ENCODE measurements around the gene GEMIN8.

GEMIN8 gene

DNA sequence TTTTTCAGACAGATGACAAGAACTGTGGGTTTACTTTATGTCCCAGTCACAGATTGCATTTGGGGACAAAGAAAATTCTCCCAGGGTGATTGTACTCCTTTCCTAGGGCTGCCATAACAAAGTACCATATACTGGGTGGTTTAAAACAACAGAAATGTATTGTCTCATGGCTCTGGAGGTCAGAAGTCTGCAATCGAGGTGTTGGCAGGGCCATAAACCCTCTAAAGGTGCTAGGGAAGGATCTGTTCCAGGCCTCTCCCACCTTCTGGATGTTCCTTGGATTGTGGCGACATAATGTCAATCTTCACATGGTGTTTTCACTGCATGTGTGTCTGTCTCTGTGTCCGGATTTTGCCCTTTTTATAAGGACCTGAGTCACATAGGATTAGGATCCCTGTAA is 12.3 kb downstream of the GEMIN8 start:
- Histone ChIP-seq H3K4me1 (ENCODE audit: insufficient read depth, low read length, severe bottlenecking) (no peaks in the 10 kb centered on the region), H3K27ac (ENCODE audit: low read depth, low read length, poor library complexity, severe bottlenecking) (no peak overlapping the region), H3K4me3 (ENCODE audit: low read depth, low read length, poor library complexity, severe bottlenecking) (no peak overlapping the region), H3K27me3 (ENCODE audit: insufficient read depth, low read length) (no peaks in the 10 kb centered on the region), H3K9ac (ENCODE audit: low read length) (no peak overlapping the region), H3K4me2 (ENCODE audit: low read length) (no peak overlapping the region), H3K9me3 (ENCODE audit: low read length) (no peaks in the 10 kb centered on the region), H2AFZ (ENCODE audit: low read length) (no peak overlapping the region), H3K36me3 (ENCODE audit: insufficient read depth, low read length) (peaks cover 52% of the 10 kb centered on the region), H3K79me2 (ENCODE audit: insufficient read depth, low read length) (no peaks in the 10 kb centered on the region), H3K9me2 (ENCODE audit: low read depth, low read length) (no peaks in the 10 kb centered on the region), H3F3A (ENCODE audit: insufficient read depth, low read length) (no peaks in the 10 kb centered on the region), H4K20me1 (ENCODE audit: insufficient read depth, low read length) (no peaks in the 10 kb centered on the region)
- TF ChIP-seq CTCF (IDR thresholded peaks at IDR 0.05; ENCODE audit: low read length) (no peak), EZH2 (IDR thresholded peaks at IDR 0.05; ENCODE audit: borderline replicate concordance, low read length) (no peak)

GRCh38 chrX:14015941-14016340 is 13.8 kb downstream of the GEMIN8 start:
- H4K20me1 ChIP-seq (ENCODE audit: insufficient read depth, low read length) = no peaks in the 10 kb centered on the region
- H3K9ac ChIP-seq (ENCODE audit: low read length) = no peak overlapping the region
- no peaks in the 10 kb centered on the region for H3K27me3 ChIP-seq (ENCODE audit: insufficient read depth, low read length)
- no peak overlapping the region for H3K4me3 ChIP-seq (ENCODE audit: low read depth, low read length, poor library complexity, severe bottlenecking)
- H3K9me3 ChIP-seq (ENCODE audit: low read length) = no peaks in the 10 kb centered on the region
- H3K9me2 ChIP-seq (ENCODE audit: low read depth, low read length) = no peaks in the 10 kb centered on the region
- no peak overlapping the region for H2AFZ ChIP-seq (ENCODE audit: low read length)
- TF ChIP-seq EZH2 (IDR thresholded peaks at IDR 0.05; ENCODE audit: borderline replicate concordance, low read length) (no peak), CTCF (IDR thresholded peaks at IDR 0.05; ENCODE audit: low read length) (no peak)
- no peak overlapping the region for H3K27ac ChIP-seq (ENCODE audit: low read depth, low read length, poor library complexity, severe bottlenecking)
- no peaks in the 10 kb centered on the region for H3K79me2 ChIP-seq (ENCODE audit: insufficient read depth, low read length)
- H3K4me2 ChIP-seq (ENCODE audit: low read length) = no peak overlapping the region
- H3F3A ChIP-seq (ENCODE audit: insufficient read depth, low read length) = no peaks in the 10 kb centered on the region
- H3K36me3 ChIP-seq (ENCODE audit: insufficient read depth, low read length) = peaks cover 48% of the 10 kb centered on the region
- H3K4me1 ChIP-seq (ENCODE audit: insufficient read depth, low read length, severe bottlenecking) = no peaks in the 10 kb centered on the region

GRCh38 chrX:14015294-14015693 is 14.4 kb downstream of the GEMIN8 start:
- H3K4me3 ChIP-seq (ENCODE audit: low read depth, low read length, poor library complexity, severe bottlenecking) = no peak overlapping the region
- H3F3A ChIP-seq (ENCODE audit: insufficient read depth, low read length) = no peaks in the 10 kb centered on the region
- no peaks in the 10 kb centered on the region for H4K20me1 ChIP-seq (ENCODE audit: insufficient read depth, low read length)
- no peaks in the 10 kb centered on the region for H3K4me1 ChIP-seq (ENCODE audit: insufficient read depth, low read length, severe bottlenecking)
- peaks cover 48% of the 10 kb centered on the region for H3K36me3 ChIP-seq (ENCODE audit: insufficient read depth, low read length)
- no peaks in the 10 kb centered on the region for H3K9me3 ChIP-seq (ENCODE audit: low read length)
- no peaks in the 10 kb centered on the region for H3K9me2 ChIP-seq (ENCODE audit: low read depth, low read length)
- no peak overlapping the region for H3K9ac ChIP-seq (ENCODE audit: low read length)
- no peak overlapping the region for H3K4me2 ChIP-seq (ENCODE audit: low read length)
- no peak overlapping the region for H3K27ac ChIP-seq (ENCODE audit: low read depth, low read length, poor library complexity, severe bottlenecking)
- H2AFZ ChIP-seq (ENCODE audit: low read length) = no peak overlapping the region
- TF ChIP-seq EZH2 (IDR thresholded peaks at IDR 0.05; ENCODE audit: borderline replicate concordance, low read length) (no peak), CTCF (IDR thresholded peaks at IDR 0.05; ENCODE audit: low read length) (no peak)
- no peaks in the 10 kb centered on the region for H3K79me2 ChIP-seq (ENCODE audit: insufficient read depth, low read length)
- no peaks in the 10 kb centered on the region for H3K27me3 ChIP-seq (ENCODE audit: insufficient read depth, low read length)

Data from OCI-LY1 (cell line).